Sigmoid colon (tissue), 4 donors: ENCODE results near the gene SHCBP1.

Experiments
- EP300 ChIP-seq, 4 donors: sonication (generic); formaldehyde crosslinking; IDR thresholded peaks; one replicate each; pipeline ENCODE4 v1.6.1; 2017; ENCODE audit warnings: antibody characterized with exemption in 4 of 4
- POLR2A ChIP-seq, 2 donors: fragments of 450-650 bp; IDR thresholded peaks; one replicate each; pipeline ENCODE4 v1.6.1; 2016; ENCODE audit warnings: antibody characterized with exemption in 2 of 2, mild to moderate bottlenecking in 2 of 2, moderate library complexity in 2 of 2
- TF ChIP-seq, protein P1 (sequence below), 4 experiments: fragments of 450-650 bp in 3 of 4; fragments of 200-600 bp in 1 of 4; IDR thresholded peaks; one replicate each; pipeline ENCODE4 v1.5.1; 2016 to 2019; ENCODE audit warnings: antibody characterized with exemption in 4 of 4, mild to moderate bottlenecking in 3 of 4, moderate library complexity in 2 of 4

DNA sequence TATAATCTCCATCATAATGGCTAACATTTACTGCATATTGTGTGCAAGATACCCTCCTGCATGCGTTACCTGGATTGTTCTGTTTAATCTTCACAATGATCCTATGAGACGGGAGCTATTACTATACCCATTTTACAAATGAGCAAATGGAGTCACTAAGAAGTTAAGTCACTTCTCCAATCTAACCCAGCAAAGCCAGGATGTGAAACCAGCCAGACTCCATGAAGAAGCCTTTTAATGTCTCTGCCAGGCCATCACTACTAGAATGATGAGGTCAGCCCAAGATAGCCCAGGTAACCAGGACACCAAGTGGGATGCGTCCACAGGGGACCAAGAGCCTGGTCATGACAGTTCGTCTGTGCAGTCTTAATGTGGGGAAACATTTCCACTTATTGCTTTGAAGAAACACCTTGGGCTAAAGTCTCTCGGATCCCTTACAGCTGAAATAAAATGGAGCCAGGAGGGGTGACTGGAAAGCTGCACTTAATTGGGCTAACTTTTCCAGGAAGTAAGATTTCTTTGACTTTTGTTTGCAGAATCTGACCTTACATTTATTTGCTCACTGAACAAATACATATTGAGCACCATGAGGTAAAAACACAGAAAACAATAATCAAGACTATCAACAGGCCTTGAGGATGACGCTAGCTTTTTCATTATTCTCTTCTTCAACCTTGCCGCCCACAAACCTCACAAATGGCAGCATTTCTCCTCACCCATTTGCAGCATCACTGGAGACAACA is 926 bp upstream of the SHCBP1 start:
- TF ChIP-seq POLR2A (IDR thresholded peaks at IDR 0.05) (no peak), EP300 (IDR thresholded peaks at IDR 0.05) (no peak)
- TF ChIP-seq, protein P1, sequence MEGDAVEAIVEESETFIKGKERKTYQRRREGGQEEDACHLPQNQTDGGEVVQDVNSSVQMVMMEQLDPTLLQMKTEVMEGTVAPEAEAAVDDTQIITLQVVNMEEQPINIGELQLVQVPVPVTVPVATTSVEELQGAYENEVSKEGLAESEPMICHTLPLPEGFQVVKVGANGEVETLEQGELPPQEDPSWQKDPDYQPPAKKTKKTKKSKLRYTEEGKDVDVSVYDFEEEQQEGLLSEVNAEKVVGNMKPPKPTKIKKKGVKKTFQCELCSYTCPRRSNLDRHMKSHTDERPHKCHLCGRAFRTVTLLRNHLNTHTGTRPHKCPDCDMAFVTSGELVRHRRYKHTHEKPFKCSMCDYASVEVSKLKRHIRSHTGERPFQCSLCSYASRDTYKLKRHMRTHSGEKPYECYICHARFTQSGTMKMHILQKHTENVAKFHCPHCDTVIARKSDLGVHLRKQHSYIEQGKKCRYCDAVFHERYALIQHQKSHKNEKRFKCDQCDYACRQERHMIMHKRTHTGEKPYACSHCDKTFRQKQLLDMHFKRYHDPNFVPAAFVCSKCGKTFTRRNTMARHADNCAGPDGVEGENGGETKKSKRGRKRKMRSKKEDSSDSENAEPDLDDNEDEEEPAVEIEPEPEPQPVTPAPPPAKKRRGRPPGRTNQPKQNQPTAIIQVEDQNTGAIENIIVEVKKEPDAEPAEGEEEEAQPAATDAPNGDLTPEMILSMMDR (IDR thresholded peaks at IDR 0.05), result no peak
